Stimulated activated CD4-positive, alpha-beta T cell treated with anti-CD3 and anti-CD28 coated beads, Interleukin-2, amount 100 ng/mL, for 24 hours (primary cell): ENCODE results near the gene JPH4.

Experiments
- DNase-seq, 2 donors: peaks; one replicate each; pipeline ENCODE4 v3.0.0-alpha.2; 2020

Gene JPH4

DNA sequence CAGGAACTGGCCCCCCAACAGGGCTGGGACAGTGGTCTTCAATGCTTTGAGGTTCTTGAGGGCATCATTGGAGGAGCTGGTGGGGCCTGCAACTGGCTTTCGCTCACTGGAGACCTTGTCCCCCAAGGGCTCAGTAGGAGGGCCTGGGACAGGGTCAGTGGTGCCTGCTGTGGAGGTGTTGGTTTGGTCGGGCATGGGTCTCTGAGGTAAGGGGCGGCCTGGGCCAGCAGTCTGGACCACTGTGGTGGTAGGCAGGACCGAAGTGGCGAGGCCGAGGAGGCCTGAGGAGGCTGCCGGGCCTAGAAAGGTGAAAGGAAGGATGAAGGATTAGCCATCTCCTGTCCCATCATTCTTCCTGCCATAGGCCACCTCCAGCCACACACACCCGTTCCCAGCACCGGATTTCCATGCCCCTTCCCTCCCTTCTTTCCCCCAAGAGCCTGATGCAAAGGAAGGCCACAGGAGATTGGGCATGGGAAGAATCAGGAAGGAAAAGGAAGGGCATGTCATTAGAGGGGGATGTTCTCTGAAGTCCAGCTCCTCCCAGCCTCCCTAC, 55.9 kb downstream of the JPH4 start:
- no peak for DNase-seq

- DNase-seq = no peak
These were observed 56.6 kb downstream of the JPH4 start for GRCh38 chr14:23521785-23522640.

- no peak for DNase-seq
These were observed 57.6 kb downstream of the JPH4 start for GRCh38 chr14:23520899-23521533.

DNA sequence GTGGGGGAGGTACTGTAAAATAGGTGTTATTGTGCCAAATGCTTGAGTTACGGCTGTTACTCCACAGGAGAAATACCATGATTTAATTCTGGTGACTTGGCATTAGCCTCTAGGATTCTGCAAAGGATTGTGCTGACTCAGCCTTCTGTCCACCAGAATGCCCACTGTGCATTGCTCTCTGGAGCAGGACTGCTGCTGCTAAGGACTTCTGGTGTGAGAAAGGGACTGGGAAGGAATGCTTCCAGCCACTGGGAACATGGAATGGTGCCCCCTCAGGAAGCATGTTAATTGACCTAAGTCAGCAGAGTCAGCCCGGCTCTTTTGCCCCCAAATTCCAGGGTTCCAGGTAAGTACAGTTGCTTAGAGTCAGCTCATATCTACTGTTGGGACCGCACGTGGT, 59.9 kb downstream of the JPH4 start:
- DNase-seq = no peak
